Measurements from ENCODE around the gene SMOC1. TPM values are rescaled to one million over a fixed set of nuclear protein-coding genes. Genes with fewer than 3 reads are reported as not detected.

The SMOC1 gene
- 27.2 TPM for total RNA-seq

GRCh38 chr14:69879175-69880043 lies at the start of gene SMOC1:
TSS of gene SMOC1 (plus strand) at chr14:69879416. CDS start at chr14:69879679, 263 bp downstream.

Other genes with a start within 250 kb of the SMOC1 start
- gene SRSF5, start 112.3 kb upstream of the SMOC1 start, total RNA-seq: 217 TPM
- not detected for gene SLC10A1, start 82.2 kb upstream of the SMOC1 start, total RNA-seq